NCI-H748 (cell line): ENCODE data around the gene DNAH10.
A peak's percentile ranks its signal among the peaks of the same experiment; 100 is the strongest.

Source experiments
- DNase-seq: peaks from one replicate; lab custom pipeline; 2025; ENCODE audit not compliant: unreplicated experiment; lab: John Stamatoyannopoulos, UW

The DNAH10 gene

GRCh38 chr12:123840765-123841425 lies 78.8 kb downstream of the DNAH10 start:
- DNase-seq, result peak; percentile 15

DNA sequence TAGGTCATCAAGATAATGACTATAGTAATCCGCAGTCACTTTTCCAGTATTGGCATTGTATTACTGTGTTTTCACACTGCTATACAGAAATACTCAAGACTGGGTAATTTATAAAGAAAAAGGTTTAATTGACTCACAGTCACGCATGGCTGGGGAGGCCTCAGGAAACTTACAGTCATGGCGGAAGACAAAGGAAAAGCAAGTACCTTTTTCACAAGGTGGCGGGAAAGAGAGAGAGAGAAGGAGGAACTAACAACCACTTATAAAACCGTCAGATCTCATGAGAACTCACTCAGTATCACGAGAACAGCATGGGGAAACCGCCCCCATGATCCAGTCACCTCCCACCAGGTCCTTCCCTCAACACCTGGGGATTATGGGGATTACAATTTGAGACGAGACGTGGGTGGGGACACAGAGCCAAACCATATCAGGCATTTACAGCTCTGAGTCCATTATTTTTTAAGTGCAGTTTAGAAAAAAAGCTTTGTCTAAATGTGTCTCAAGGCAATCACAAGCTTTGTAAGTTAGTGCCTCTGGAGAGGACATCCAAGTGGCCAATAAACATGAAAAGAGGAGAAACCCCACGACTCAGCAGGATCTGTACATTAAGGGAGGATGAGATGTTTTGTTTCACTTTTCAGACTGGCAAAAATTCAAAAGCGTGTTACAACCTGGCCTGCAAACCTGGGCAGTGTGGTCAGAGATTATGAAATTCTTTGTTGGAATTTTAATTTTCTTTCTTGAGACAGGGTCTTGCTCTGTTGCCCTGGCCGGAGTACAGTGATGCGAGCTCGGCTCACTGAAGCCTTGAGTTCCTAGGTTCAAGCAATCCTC lies 82.0 kb downstream of the DNAH10 start:
- DNase-seq, result no peak

DNA sequence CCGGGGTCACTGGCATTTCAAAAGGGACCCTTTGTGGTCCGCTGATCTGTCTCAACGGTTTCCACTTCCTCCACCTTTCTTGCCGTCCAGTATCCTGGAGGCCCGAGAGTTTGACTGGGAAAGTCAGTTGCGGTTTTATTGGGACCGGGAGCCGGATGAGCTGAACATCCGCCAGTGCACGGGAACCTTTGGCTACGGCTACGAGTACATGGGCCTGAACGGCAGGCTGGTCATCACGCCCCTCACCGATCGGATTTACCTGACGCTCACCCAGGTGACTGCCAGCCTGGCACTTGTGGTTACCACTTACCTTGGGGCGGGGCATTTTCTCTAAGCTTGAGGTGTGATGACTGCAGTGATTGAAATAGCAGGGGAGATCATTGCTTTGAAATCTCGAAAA lies 83.8 kb downstream of the DNAH10 start:
- DNase-seq, result no peak

GRCh38 chr12:123846340-123846739 lies 84.2 kb downstream of the DNAH10 start:
- DNase-seq, result no peak

GRCh38 chr12:123847019-123847418 lies 84.9 kb downstream of the DNAH10 start:
- DNase-seq, result no peak

GRCh38 chr12:123847876-123848275 lies 85.8 kb downstream of the DNAH10 start:
- no peak for DNase-seq

DNA sequence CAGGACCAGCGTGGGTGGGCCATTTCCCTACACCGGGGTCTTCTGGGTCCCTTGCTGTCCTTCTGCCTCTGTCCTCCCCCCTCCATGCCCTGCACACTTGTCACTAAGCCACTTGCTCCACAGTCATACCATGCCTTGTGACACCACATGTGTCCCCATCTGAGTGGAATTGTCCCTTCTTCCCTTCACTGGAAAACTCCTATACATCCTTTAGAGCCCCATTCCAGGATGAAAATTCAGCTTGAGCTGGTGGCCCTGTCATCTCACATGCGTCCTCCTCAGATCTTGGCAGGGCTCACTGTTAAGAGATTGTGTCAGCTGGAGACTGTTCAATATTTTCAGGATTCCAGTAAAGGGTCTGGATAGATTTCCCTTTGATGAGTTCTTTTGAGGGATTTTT lies 87.4 kb downstream of the DNAH10 start:
- DNase-seq, result no peak

DNA sequence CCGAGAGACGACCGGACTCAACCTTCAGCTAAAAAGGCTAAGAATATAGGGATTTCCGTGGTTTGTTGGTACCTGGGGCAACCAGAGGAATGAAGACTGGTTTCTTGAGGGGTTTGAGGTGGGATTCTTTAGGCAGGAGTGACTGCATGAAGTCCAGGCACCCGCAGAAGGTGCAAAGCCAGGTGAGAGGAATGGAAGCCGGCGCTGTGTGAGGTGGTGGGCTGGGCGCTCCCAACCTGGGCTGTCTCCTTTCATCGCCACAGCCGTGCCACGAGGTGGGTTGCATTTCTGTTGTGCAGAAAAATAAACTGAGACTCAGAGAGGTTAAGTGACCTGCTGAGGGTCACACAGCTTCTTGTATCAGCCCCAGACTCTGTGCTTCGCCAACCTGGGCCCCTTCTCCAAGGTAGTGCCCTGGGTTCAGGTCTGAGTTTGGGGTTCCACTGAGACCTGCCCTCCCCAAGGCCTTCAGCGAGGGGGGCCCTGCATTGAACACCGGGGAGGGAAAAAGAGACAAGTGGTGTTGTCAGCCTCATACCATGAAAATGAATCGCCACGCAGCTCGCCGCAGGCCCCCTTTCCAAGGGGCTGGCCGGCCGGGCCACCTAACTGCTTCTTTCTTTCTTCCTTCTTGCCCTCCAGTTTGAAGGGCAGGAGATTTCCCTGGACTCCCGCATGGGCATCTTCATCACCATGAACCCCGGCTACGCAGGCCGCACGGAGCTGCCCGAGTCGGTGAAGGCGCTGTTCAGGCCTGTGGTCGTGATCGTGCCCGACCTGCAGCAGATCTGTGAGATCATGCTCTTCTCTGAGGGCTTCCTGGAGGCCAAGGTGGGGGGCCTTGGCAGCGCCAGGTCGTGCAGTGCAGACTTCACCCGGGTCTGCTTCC lies 88.4 kb downstream of the DNAH10 start:
- no peak for DNase-seq

- DNase-seq, result no peak
These were observed 91.4 kb downstream of the DNAH10 start for GRCh38 chr12:123853396-123854070.

GRCh38 chr12:123854232-123854631 lies 92.1 kb downstream of the DNAH10 start:
- no peak for DNase-seq

- peak; percentile 15 for DNase-seq
These were observed 92.8 kb downstream of the DNAH10 start for GRCh38 chr12:123854918-123855317.

GRCh38 chr12:123856681-123857080 lies 94.6 kb downstream of the DNAH10 start:
- no peak for DNase-seq

GRCh38 chr12:123858176-123858575 lies 96.1 kb downstream of the DNAH10 start:
- DNase-seq, result no peak

DNA sequence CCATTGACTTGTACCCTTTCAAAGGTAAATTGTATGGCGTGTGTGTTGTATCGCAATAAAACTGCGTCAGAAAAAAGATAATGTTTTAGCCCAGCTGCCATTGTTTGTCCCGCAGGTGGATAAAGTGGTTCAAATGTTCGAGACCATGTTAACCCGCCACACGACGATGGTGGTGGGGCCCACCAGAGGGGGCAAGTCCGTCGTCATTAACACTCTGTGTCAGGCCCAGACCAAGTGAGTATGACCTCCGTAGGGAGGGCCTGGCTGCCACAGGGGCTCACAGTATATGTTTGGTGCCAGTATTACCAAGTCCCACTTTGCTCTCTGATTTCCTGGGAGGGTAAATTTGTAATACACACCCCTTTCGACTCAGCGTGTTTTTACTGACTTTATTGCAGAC lies 96.9 kb downstream of the DNAH10 start:
- DNase-seq, result no peak

DNA sequence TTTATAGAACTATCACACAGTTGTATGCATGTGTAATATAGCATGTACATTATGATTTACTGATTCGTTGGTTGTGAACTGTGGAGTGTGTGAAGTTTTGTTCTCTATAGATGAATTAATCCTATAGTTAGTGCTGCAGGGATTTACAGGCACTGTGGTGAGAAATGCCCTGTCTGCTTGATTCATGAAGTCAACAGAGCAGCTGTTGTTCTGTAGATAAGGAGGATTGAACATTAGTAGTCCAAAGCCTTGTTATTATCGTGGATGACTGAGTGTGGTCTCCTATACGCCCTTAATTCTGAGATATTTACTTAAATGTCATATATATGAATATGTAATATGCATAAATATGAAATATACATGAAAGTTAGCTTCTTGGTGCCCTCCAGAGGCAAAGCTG lies 98.3 kb downstream of the DNAH10 start:
- DNase-seq, result no peak

- DNase-seq, result no peak
These were observed 99.3 kb downstream of the DNAH10 start for GRCh38 chr12:123861392-123861791.

- DNase-seq, result no peak
These were observed 105.0 kb downstream of the DNAH10 start for GRCh38 chr12:123867141-123867540.

GRCh38 chr12:123868791-123869190 lies 106.7 kb downstream of the DNAH10 start:
- DNase-seq, result no peak

GRCh38 chr12:123873793-123874192 lies 111.7 kb downstream of the DNAH10 start:
- no peak for DNase-seq

DNA sequence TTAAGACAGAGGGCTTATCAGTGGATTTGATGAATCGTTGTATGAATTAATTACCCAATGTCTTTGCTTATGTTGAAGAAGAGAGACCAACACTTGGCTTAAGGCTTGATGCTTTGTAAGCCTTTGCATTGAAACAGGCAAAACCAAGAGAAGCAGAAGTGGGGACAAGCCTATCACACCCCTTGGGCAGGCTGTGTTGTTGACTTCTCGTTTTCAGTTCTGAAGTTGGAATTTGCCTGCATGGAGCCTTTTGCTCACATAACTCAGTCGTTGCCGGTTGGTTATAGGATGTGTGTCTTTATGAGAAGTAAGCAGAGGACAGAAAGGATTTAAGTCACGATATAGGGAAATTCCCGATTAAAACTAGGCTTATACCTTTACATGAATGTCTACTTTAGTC lies 115.9 kb downstream of the DNAH10 start:
- DNase-seq, result no peak

DNA sequence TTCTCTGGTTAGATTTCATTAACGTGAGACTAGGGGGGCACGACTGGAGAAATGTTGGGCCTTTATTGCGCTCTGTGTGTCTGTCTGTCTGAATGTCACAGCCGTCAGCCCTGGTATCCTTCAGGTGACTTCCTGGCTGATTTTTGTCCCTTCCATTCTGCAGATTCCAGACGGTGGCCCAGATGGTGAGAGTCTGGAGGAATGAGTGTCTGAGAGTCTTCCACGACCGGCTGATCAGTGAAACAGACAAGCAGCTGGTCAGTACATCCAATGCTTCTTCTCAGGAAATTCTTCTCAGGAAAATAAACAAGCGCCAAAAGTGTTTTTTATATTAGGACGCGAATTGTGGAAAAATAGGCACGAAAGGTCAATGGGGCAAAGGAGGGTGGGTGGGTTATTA lies 117.0 kb downstream of the DNAH10 start:
- DNase-seq, result no peak
